PC-3 (cell line): ENCODE measurements around the gene AKIRIN2. TPM values are rescaled to one million over a fixed set of nuclear protein-coding genes. Genes with fewer than 3 reads are reported as not detected.
A peak's percentile ranks its signal among the peaks of the same experiment; 100 is the strongest.

Experiments
- ATAC-seq: fragments of 200-7000 bp; cut with Tn5 transposase; 2 replicates; pipeline ENCODE4 v1.9.1; 2020; ENCODE audit warnings: mild to moderate bottlenecking, moderate library complexity
- BruUV-seq: library from RNA; stranded (reverse); fragments of 400-500 nt; replicated peaks from 2 replicates; lab custom pipeline; 2021; lab: Mats Ljungman, UMichigan
- CTCF ChIA-PET: fragments of 300-600 bp; sonication (Branson Sonifier 250); formaldehyde crosslinking; loops from one replicate; lab custom pipeline; 2022; ENCODE audit warnings: antibody characterized with exemption; lab: Charles Lee
- POLR2A ChIA-PET: fragments of 300-600 bp; sonication (Branson Sonifier 250); formaldehyde crosslinking; loops from one replicate; lab custom pipeline; 2022; ENCODE audit warnings: antibody characterized with exemption; ENCODE audit not compliant: unreplicated experiment; lab: Charles Lee
- DNase-seq: peaks from one replicate; pipeline ENCODE4 v3.0.0-alpha.2; 2015
- H2AFZ ChIP-seq: fragments of 300-600 bp; sonication (generic); 2 replicates; pipeline ENCODE4 v1.6.0; 2016; ENCODE audit warnings: antibody characterized with exemption, low read length
- H3F3A ChIP-seq: fragments of 300-600 bp; sonication (generic); one replicate; pipeline ENCODE4 v1.6.0; 2017; ENCODE audit warnings: antibody characterized with exemption, low read length, control low read depth, mild to moderate bottlenecking; ENCODE audit not compliant: unreplicated experiment
- H3K27ac ChIP-seq: fragments of 300-600 bp; sonication (generic); 2 replicates; pipeline ENCODE4 v1.5.1; 2016; ENCODE audit warnings: mild to moderate bottlenecking, low read length
- H3K27me3 ChIP-seq: fragments of 300-600 bp; sonication (generic); 2 replicates; pipeline ENCODE4 v1.6.1; 2016; ENCODE audit warnings: low read length, mixed read lengths
- H3K36me3 ChIP-seq: fragments of 300-600 bp; sonication (generic); 2 replicates; pipeline ENCODE4 v1.6.1; 2016; ENCODE audit warnings: low read depth, mixed run types, low read length, mixed read lengths
- H3K4me1 ChIP-seq: fragments of 300-600 bp; sonication (generic); 2 replicates; pipeline ENCODE4 v1.5.1; 2016; ENCODE audit warnings: low read length; ENCODE audit not compliant: insufficient read depth
- H3K4me2 ChIP-seq: fragments of 300-600 bp; sonication (generic); 2 replicates; pipeline ENCODE4 v1.6.0; 2016; ENCODE audit warnings: low read length
- H3K4me3 ChIP-seq: fragments of 300-600 bp; sonication (generic); 2 replicates; pipeline ENCODE4 v1.5.1; 2016; ENCODE audit warnings: mild to moderate bottlenecking, low read length, mixed read lengths
- H3K79me2 ChIP-seq: fragments of 300-600 bp; sonication (generic); 2 replicates; pipeline ENCODE4 v1.6.1; 2017; ENCODE audit warnings: low read length, mixed read lengths
- H3K9ac ChIP-seq: fragments of 300-600 bp; sonication (generic); 2 replicates; pipeline ENCODE4 v1.6.0; 2016; ENCODE audit warnings: mild to moderate bottlenecking, low read length
- H3K9me2 ChIP-seq: fragments of 300-600 bp; sonication (generic); replicated peaks from 2 replicates; pipeline ENCODE4 v1.6.1; 2016; ENCODE audit warnings: mixed run types, low read length, mixed read lengths
- H3K9me3 ChIP-seq: fragments of 300-600 bp; sonication (generic); 2 replicates; pipeline ENCODE4 v1.6.1; 2016; ENCODE audit warnings: low read length, mixed read lengths
- H4K20me1 ChIP-seq: fragments of 300-600 bp; sonication (generic); 2 replicates; pipeline ENCODE4 v1.6.1; 2016; ENCODE audit warnings: low read length, mixed read lengths
- CTCF ChIP-seq: fragments of 300-600 bp; sonication (generic); conservative IDR thresholded peaks from 2 replicates; pipeline ENCODE4 v1.5.1; 2017; ENCODE audit warnings: antibody characterized with exemption, low read depth, mild to moderate bottlenecking, low read length
- EZH2 ChIP-seq: fragments of 300-600 bp; sonication (generic); IDR thresholded peaks from one replicate; pipeline ENCODE4 v1.6.1; 2017; ENCODE audit warnings: antibody characterized with exemption, mild to moderate bottlenecking, low read length; ENCODE audit not compliant: unreplicated experiment
- EZH2phosphoT487 ChIP-seq: fragments of 300-600 bp; sonication (generic); IDR thresholded peaks from 2 replicates; pipeline ENCODE4 v1.6.1; 2018; ENCODE audit warnings: mild to moderate bottlenecking, antibody characterized with exemption, low read length, borderline replicate concordance
- intact Hi-C: fragments of 100-400 bp; cut with micrococcal nuclease; formaldehyde crosslinking; loops from 2 replicates; pipeline ENCODE4 v1.9.0; 2023
- total RNA-seq: library from RNA; depleted of rRNA; stranded (reverse); fragments of >200 nt; gene quantifications from 2 replicates; pipeline ENCODE4 v1.2.3, GENCODE V29; 2014

AKIRIN2 gene
- total RNA-seq, 1 experiment from 2014 or later = 15.1 TPM

GRCh38 chr6:87660226-87660911 is 41.7 kb downstream of the AKIRIN2 start:
- Histone ChIP-seq H3K27ac (no peak overlapping the region), H3F3A (no peaks in the 10 kb centered on the region), H3K9me3 (no peaks in the 10 kb centered on the region), H3K79me2 (no peaks in the 10 kb centered on the region), H3K4me2 (no peak overlapping the region), H2AFZ (no peak overlapping the region), H4K20me1 (no peaks in the 10 kb centered on the region), H3K4me1 (0 out of 2 replicates have a peak, but pooled peaks cover 4% of the 10 kb centered on the region), H3K9ac (no peak overlapping the region), H3K27me3 (no peaks in the 10 kb centered on the region), H3K9me2 (no peaks in the 10 kb centered on the region), H3K36me3 (peaks cover 3% of the 10 kb centered on the region), H3K4me3 (no peak overlapping the region)
- DNase-seq (peak; percentile 26), ATAC-seq (peak; percentile 50; the same call in 1 of the 2 replicates)
- ChIA-PET POLR2A (no interaction called here), CTCF (no interaction called here)
- TF ChIP-seq EZH2 (no peak), EZH2phosphoT487 (no peak), CTCF (no peak)
- intact Hi-C loops = no loop called here
- no TSS peak for BruUV-seq

GRCh38 chr6:87658516-87658915 is 43.5 kb downstream of the AKIRIN2 start:
- Histone ChIP-seq H3K9ac (no peak overlapping the region), H2AFZ (no peak overlapping the region), H3K4me3 (no peak overlapping the region), H3K27me3 (no peaks in the 10 kb centered on the region), H3K36me3 (peaks cover 3% of the 10 kb centered on the region), H3K9me3 (no peaks in the 10 kb centered on the region), H3K4me1 (0 out of 2 replicates have a peak, but pooled peaks cover 4% of the 10 kb centered on the region), H3K27ac (no peak overlapping the region), H3F3A (no peaks in the 10 kb centered on the region), H4K20me1 (no peaks in the 10 kb centered on the region), H3K9me2 (no peaks in the 10 kb centered on the region), H3K4me2 (no peak overlapping the region), H3K79me2 (no peaks in the 10 kb centered on the region)
- intact Hi-C loops = no loop called here
- no peak for ATAC-seq
- DNase-seq = no peak
- POLR2A ChIA-PET = no interaction called here
- CTCF ChIA-PET = no interaction called here
- BruUV-seq = no TSS peak
- no peak for TF ChIP-seq EZH2phosphoT487
- no peak for TF ChIP-seq EZH2
- TF ChIP-seq CTCF = no peak

GRCh38 chr6:87656857-87657256 is 45.2 kb downstream of the AKIRIN2 start:
- ATAC-seq (no peak), DNase-seq (no peak)
- no peak for TF ChIP-seq EZH2phosphoT487
- intact Hi-C loops = no loop called here
- POLR2A ChIA-PET = no interaction called here
- Histone ChIP-seq H4K20me1 (no peaks in the 10 kb centered on the region), H3K79me2 (no peaks in the 10 kb centered on the region), H3K27ac (no peak overlapping the region), H3K9ac (no peak overlapping the region), H3K4me3 (no peak overlapping the region), H3K4me1 (0 out of 2 replicates have a peak, but pooled peaks cover 4% of the 10 kb centered on the region), H3K36me3 (peaks cover 11% of the 10 kb centered on the region), H3K9me2 (no peaks in the 10 kb centered on the region), H3K4me2 (no peak overlapping the region), H3K9me3 (no peaks in the 10 kb centered on the region), H3F3A (no peaks in the 10 kb centered on the region), H3K27me3 (no peaks in the 10 kb centered on the region), H2AFZ (no peak overlapping the region)
- no TSS peak for BruUV-seq
- CTCF ChIA-PET = no interaction called here
